HEK293 (cell line): ENCODE data around the gene MTARC2.

Experiments
- CTCF ChIA-PET: fragments of 350-600 bp; formaldehyde crosslinking; extraction: SDS; loops from one replicate; lab custom pipeline; 2021; ENCODE audit warnings: antibody characterized with exemption; lab: Yijun Ruan, JAX
- POLR2A ChIA-PET: fragments of 300-600 bp; formaldehyde crosslinking; extraction: SDS; loops from one replicate; lab custom pipeline; 2020; ENCODE audit warnings: antibody characterized with exemption, inconsistent platforms; lab: Yijun Ruan, JAX
- H3K27ac ChIP-seq: fragments of 200-500 bp; sonication (Bioruptor generic); 2 replicates; pipeline ENCODE4 v1.5.1; 2014; ENCODE audit warnings: low read depth, low read length, control low read depth, inconsistent platforms; ENCODE audit errors: extremely low read depth
- H3K36me3 ChIP-seq, 2 experiments: fragments of 200-500 bp in 1 of 2; sonication (Bioruptor generic) in 1 of 2; 1 replicate in 1 of 2; 2 replicates in 1 of 2; pipeline ENCODE4 v1.5.1; 2014 to 2017; ENCODE audit warnings: inconsistent platforms in 2 of 2, low read length in 2 of 2; ENCODE audit not compliant: control insufficient read depth in 2 of 2, insufficient read depth in 1 of 2
- H3K4me1 ChIP-seq: fragments of 200-500 bp; sonication (Bioruptor generic); 2 replicates; pipeline ENCODE4 v1.5.1; 2014; ENCODE audit warnings: mild to moderate bottlenecking, low read length, inconsistent platforms; ENCODE audit not compliant: control insufficient read depth, insufficient read depth
- H3K4me3 ChIP-seq: 2 replicates; pipeline ENCODE4 v1.5.1; 2011; ENCODE audit warnings: low read depth, mild to moderate bottlenecking, control low read depth, low read length, moderate library complexity
- H3K9me3 ChIP-seq: fragments of 200-500 bp; sonication (Bioruptor generic); 2 replicates; pipeline ENCODE4 v1.5.1; 2014; ENCODE audit warnings: low read depth, low read length, inconsistent platforms; ENCODE audit not compliant: control insufficient read depth, insufficient read depth
- BCL6B ChIP-seq: fragments of 450-650 bp; formaldehyde crosslinking; IDR thresholded peaks from 2 replicates; pipeline ENCODE4 v1.5.1; 2017; ENCODE audit warnings: missing biosample characterization, missing genetic modification characterization
- GFI1B ChIP-seq: fragments of 450-650 bp; formaldehyde crosslinking; IDR thresholded peaks from 2 replicates; pipeline ENCODE4 v1.5.1; 2016; ENCODE audit warnings: missing biosample characterization, missing genetic modification characterization
- KLF7 ChIP-seq: fragments of 450-650 bp; formaldehyde crosslinking; IDR thresholded peaks from 2 replicates; pipeline ENCODE4 v1.5.1; 2016; ENCODE audit warnings: missing biosample characterization, missing genetic modification characterization, borderline replicate concordance
- PRDM1 ChIP-seq: fragments of 450-650 bp; formaldehyde crosslinking; IDR thresholded peaks from 2 replicates; pipeline ENCODE4; 2016; ENCODE audit warnings: missing biosample characterization, missing genetic modification characterization
- PRDM10 ChIP-seq: fragments of 450-650 bp; formaldehyde crosslinking; IDR thresholded peaks from 2 replicates; pipeline ENCODE4 v1.5.1; 2016; ENCODE audit warnings: missing biosample characterization, missing genetic modification characterization
- ZBTB10 ChIP-seq: fragments of 450-650 bp; formaldehyde crosslinking; IDR thresholded peaks from 2 replicates; pipeline ENCODE4 v1.5.1; 2016; ENCODE audit warnings: missing biosample characterization, missing genetic modification characterization
- ZEB2 ChIP-seq: fragments of 450-650 bp; formaldehyde crosslinking; IDR thresholded peaks from 2 replicates; pipeline ENCODE4 v1.5.1; 2016; ENCODE audit warnings: missing biosample characterization, missing genetic modification characterization
- ZFHX2 ChIP-seq: fragments of 450-650 bp; formaldehyde crosslinking; conservative IDR thresholded peaks from 2 replicates; pipeline ENCODE4 v1.5.1; 2016; ENCODE audit warnings: missing biosample characterization, missing genetic modification characterization
- ZFP69B ChIP-seq: fragments of 450-650 bp; formaldehyde crosslinking; IDR thresholded peaks from 2 replicates; pipeline ENCODE4 v1.5.1; 2016; ENCODE audit warnings: missing biosample characterization, missing genetic modification characterization
- ZNF112 ChIP-seq: fragments of 450-650 bp; formaldehyde crosslinking; IDR thresholded peaks from 2 replicates; pipeline ENCODE4 v1.5.0; 2017; ENCODE audit warnings: missing biosample characterization, missing genetic modification characterization
- ZNF157 ChIP-seq: fragments of 450-650 bp; formaldehyde crosslinking; IDR thresholded peaks from 2 replicates; pipeline ENCODE4 v1.5.1; 2016; ENCODE audit warnings: missing biosample characterization, missing genetic modification characterization
- ZNF169 ChIP-seq: fragments of 450-650 bp; formaldehyde crosslinking; IDR thresholded peaks from 2 replicates; pipeline ENCODE4 v1.5.1; 2016; ENCODE audit warnings: missing biosample characterization, missing genetic modification characterization
- ZNF174 ChIP-seq: fragments of 450-650 bp; formaldehyde crosslinking; IDR thresholded peaks from 2 replicates; pipeline ENCODE4 v1.5.0; 2017; ENCODE audit warnings: missing biosample characterization, mild to moderate bottlenecking, missing genetic modification characterization
- ZNF175 ChIP-seq: fragments of 450-650 bp; formaldehyde crosslinking; IDR thresholded peaks from 2 replicates; pipeline ENCODE4 v1.5.1; 2016; ENCODE audit warnings: missing biosample characterization, missing genetic modification characterization
- ZNF2 ChIP-seq: fragments of 450-650 bp; formaldehyde crosslinking; IDR thresholded peaks from 2 replicates; pipeline ENCODE4 v1.5.1; 2016; ENCODE audit warnings: missing biosample characterization, missing genetic modification characterization
- ZNF202 ChIP-seq: fragments of 450-650 bp; formaldehyde crosslinking; IDR thresholded peaks from 2 replicates; pipeline ENCODE4 v1.5.1; 2016; ENCODE audit warnings: missing biosample characterization, missing genetic modification characterization, borderline replicate concordance
- ZNF292 ChIP-seq: fragments of 450-650 bp; formaldehyde crosslinking; IDR thresholded peaks from 2 replicates; pipeline ENCODE4 v1.5.1; 2016; ENCODE audit warnings: low read depth, missing biosample characterization, missing genetic modification characterization, borderline replicate concordance
- ZNF645 ChIP-seq: fragments of 450-650 bp; formaldehyde crosslinking; IDR thresholded peaks from 2 replicates; pipeline ENCODE4; 2016; ENCODE audit warnings: missing biosample characterization, missing genetic modification characterization
- ZNF792 ChIP-seq: fragments of 450-650 bp; formaldehyde crosslinking; IDR thresholded peaks from 2 replicates; pipeline ENCODE4 v1.5.1; 2016; ENCODE audit warnings: missing biosample characterization, missing genetic modification characterization
- ZSCAN23 ChIP-seq: fragments of 450-650 bp; formaldehyde crosslinking; IDR thresholded peaks from 2 replicates; pipeline ENCODE4 v1.5.1; 2016; ENCODE audit warnings: missing biosample characterization, missing genetic modification characterization

Gene MTARC2

GRCh38 chr1:220702733-220703270 is 45.3 kb upstream of the MTARC2 start:
- Histone ChIP-seq H3K9me3 (no peaks in the 10 kb centered on the region), H3K36me3 (peaks cover 0 to 4% of the 10 kb centered on the region in 2 experiments; a peak in 1 of 3 replicates), H3K27ac (no peak overlapping the region), H3K4me3 (no peak overlapping the region), H3K4me1 (no peaks in the 10 kb centered on the region)
- POLR2A ChIA-PET = no interaction called here
- CTCF ChIA-PET = interaction anchor here (0.6 to 1.8 kb wide), 4 partner anchors 15 to 74 kb away, joined by 3 to 7 read pairs (median 6); no protein-coding TSS in a partner anchor
- no peak for TF ChIP-seq ZNF292
- TF ChIP-seq ZFHX2 = 0 out of 2 replicates have a peak, but pooled peaks have one; percentile 10

GRCh38 chr1:220703305-220703704 is 44.8 kb upstream of the MTARC2 start:
- no peaks in the 10 kb centered on the region for H3K4me1 ChIP-seq
- no peaks in the 10 kb centered on the region for H3K9me3 ChIP-seq
- H3K36me3 ChIP-seq = no peaks in the 10 kb centered on the region
- TF ChIP-seq PRDM10 (tag by site-specific recombination) = peak; percentile 43; the same call in 1 of the 2 replicates
- TF ChIP-seq ZNF175 (tag by site-specific recombination) = no peak
- TF ChIP-seq ZSCAN23 = no peak
- no peak for TF ChIP-seq ZNF792 (tag by site-specific recombination)
- ChIA-PET CTCF (interaction anchor here (0.6 to 1.8 kb wide), 2 partner anchors 30 to 962 kb away, joined by 3 to 7 read pairs; no protein-coding TSS in a partner anchor), POLR2A (no interaction called here)
- no peak overlapping the region for H3K27ac ChIP-seq
- H3K4me3 ChIP-seq = no peak overlapping the region

GRCh38 chr1:220705782-220706181 is 42.3 kb upstream of the MTARC2 start:
- no peak overlapping the region for H3K27ac ChIP-seq
- TF ChIP-seq BCL6B (tag by site-specific recombination) (no peak), PRDM1 (tag by site-specific recombination) (no peak), ZNF2 (tag by site-specific recombination) (no peak)
- H3K36me3 ChIP-seq = no peaks in the 10 kb centered on the region
- H3K4me1 ChIP-seq = no peaks in the 10 kb centered on the region
- H3K4me3 ChIP-seq = no peak overlapping the region
- POLR2A ChIA-PET = no interaction called here
- CTCF ChIA-PET = interaction anchor here (0.5 to 1.2 kb wide), 2 partner anchors 27 to 372 kb away, joined by 3 to 5 read pairs; no protein-coding TSS in a partner anchor
- no peaks in the 10 kb centered on the region for H3K9me3 ChIP-seq

GRCh38 chr1:220706480-220706879 is 41.6 kb upstream of the MTARC2 start:
- H3K4me3 ChIP-seq = no peak overlapping the region
- no peaks in the 10 kb centered on the region for H3K9me3 ChIP-seq
- ChIA-PET CTCF (interaction anchor here (1.2 kb wide), 1 partner anchor 27 kb away, joined by 5 read pairs; no protein-coding TSS in a partner anchor), POLR2A (no interaction called here)
- H3K27ac ChIP-seq = no peak overlapping the region
- no peaks in the 10 kb centered on the region for H3K4me1 ChIP-seq
- no peaks in the 10 kb centered on the region for H3K36me3 ChIP-seq
- TF ChIP-seq ZEB2 (tag by site-specific recombination) (no peak), ZNF174 (tag by site-specific recombination) (no peak), GFI1B (no peak), ZFP69B (tag by site-specific recombination) (no peak), ZNF112 (tag by site-specific recombination) (no peak), ZNF645 (tag by site-specific recombination) (no peak), KLF7 (tag by site-specific recombination) (no peak), ZNF157 (tag by site-specific recombination) (no peak), ZNF202 (tag by site-specific recombination) (no peak), ZNF169 (no peak), ZBTB10 (tag by site-specific recombination) (no peak)
